Activated CD8-positive, alpha-beta memory T cell treated with anti-CD3 and anti-CD28 coated beads for 24 hours (primary cell): Measurements from ENCODE around the gene GJB5.

Experiments used
- DNase-seq: peaks from one replicate; pipeline ENCODE4 v3.0.0-alpha.2; 2020

The GJB5 gene

GRCh38 chr1:34777519-34778321 is 22.9 kb downstream of the GJB5 start:
- no peak for DNase-seq

GRCh38 chr1:34778381-34778780 is 23.5 kb downstream of the GJB5 start:
- no peak for DNase-seq

GRCh38 chr1:34779005-34779404 is 24.2 kb downstream of the GJB5 start:
- DNase-seq = no peak

GRCh38 chr1:34779526-34779925 is 24.7 kb downstream of the GJB5 start:
- DNase-seq = no peak

- DNase-seq = no peak
Measured at GRCh38 chr1:34779962-34780361, 25.1 kb downstream of the GJB5 start.

- DNase-seq = no peak
Measured at GRCh38 chr1:34780528-34780927, 25.7 kb downstream of the GJB5 start.

GRCh38 chr1:34781071-34781843 is 26.4 kb downstream of the GJB5 start, which contains the start of gene GJB3:
Gene GJB3 (plus strand): TSS chr1:34781214. CDS start chr1:34784763, 3,549 bp downstream.
- no peak for DNase-seq

- DNase-seq = no peak
Measured at GRCh38 chr1:34781844-34782391, 27.1 kb downstream of the GJB5 start.

- DNase-seq = no peak
Measured at GRCh38 chr1:34784751-34785221, 29.9 kb downstream of the GJB5 start.

GRCh38 chr1:34785231-34785874 is 30.5 kb downstream of the GJB5 start:
- DNase-seq = no peak

- peak; percentile 51 for DNase-seq
Measured at GRCh38 chr1:34785875-34786470, 31.1 kb downstream of the GJB5 start.

GRCh38 chr1:34786521-34787325 is 31.9 kb downstream of the GJB5 start:
- DNase-seq = peak; percentile 81

- no peak for DNase-seq
Measured at GRCh38 chr1:34787461-34788420, 32.9 kb downstream of the GJB5 start.

GRCh38 chr1:34790985-34791384 is 36.1 kb downstream of the GJB5 start:
- no peak for DNase-seq

GRCh38 chr1:34792424-34792823 is 37.6 kb downstream of the GJB5 start:
- DNase-seq = no peak

GRCh38 chr1:34792868-34793727 is 38.3 kb downstream of the GJB5 start, which contains the start of gene GJA4:
Gene GJA4 (plus strand): TSS chr1:34792999. CDS start chr1:34794214, 1,215 bp downstream.
- DNase-seq = no peak

GRCh38 chr1:34794001-34794789 is 39.3 kb downstream of the GJB5 start:
- DNase-seq = no peak

GRCh38 chr1:34794790-34795180 is 39.9 kb downstream of the GJB5 start:
- no peak for DNase-seq

- DNase-seq = no peak
Measured at GRCh38 chr1:34795916-34796315, 41.1 kb downstream of the GJB5 start.
